Glutamatergic neuron (in vitro differentiated cells): ENCODE data around the gene TM2D1. TPM values are rescaled to one million over a fixed set of nuclear protein-coding genes. Genes with fewer than 3 reads are reported as not detected.

Source experiments
- DNase-seq: peaks from one replicate; pipeline ENCODE4 v3.0.0; 2022
- H3K27ac Mint-ChIP-seq: one replicate; pipeline ENCODE4 v1.8.0; 2020; ENCODE audit warnings: mild to moderate bottlenecking, mixed read lengths, inconsistent platforms; ENCODE audit not compliant: unreplicated experiment
- H3K27me3 Mint-ChIP-seq: one replicate; pipeline ENCODE4 v1.8.0; 2020; ENCODE audit warnings: mild to moderate bottlenecking, moderate library complexity, mixed read lengths, inconsistent platforms; ENCODE audit not compliant: unreplicated experiment
- H3K36me3 Mint-ChIP-seq: one replicate; pipeline ENCODE4 v1.8.0; 2020; ENCODE audit warnings: mild to moderate bottlenecking, mixed read lengths, inconsistent platforms; ENCODE audit not compliant: unreplicated experiment
- H3K4me1 Mint-ChIP-seq: one replicate; pipeline ENCODE4 v1.8.0; 2020; ENCODE audit warnings: mild to moderate bottlenecking, low read depth, mixed read lengths, inconsistent platforms; ENCODE audit not compliant: unreplicated experiment
- H3K4me3 Mint-ChIP-seq: one replicate; pipeline ENCODE4 v1.8.0; 2020; ENCODE audit warnings: mild to moderate bottlenecking, mixed read lengths, inconsistent platforms; ENCODE audit not compliant: unreplicated experiment
- H3K9me3 Mint-ChIP-seq: one replicate; pipeline ENCODE4 v1.8.0; 2020; ENCODE audit warnings: mild to moderate bottlenecking, moderate library complexity, mixed read lengths, inconsistent platforms; ENCODE audit not compliant: unreplicated experiment
- total RNA-seq: library from RNA; stranded (reverse); fragmentation: NEBNext Ultra II Directional; extraction: Animal tissue kit (Norgen Biotek cat#: 25700); gene quantifications from one replicate; pipeline ENCODE4 v1.2.1, GENCODE V29; 2021; ENCODE audit not compliant: unreplicated experiment
- TF ChIP-seq, protein P1 (sequence below): fragments of 200-600 bp; sonication (generic); IDR thresholded peaks from one replicate; pipeline ENCODE4 v1.5.0; 2021; ENCODE audit not compliant: partially characterized antibody, unreplicated experiment

Gene TM2D1
- total RNA-seq, 1 donor from 2014 or later, result 21.1 TPM

DNA sequence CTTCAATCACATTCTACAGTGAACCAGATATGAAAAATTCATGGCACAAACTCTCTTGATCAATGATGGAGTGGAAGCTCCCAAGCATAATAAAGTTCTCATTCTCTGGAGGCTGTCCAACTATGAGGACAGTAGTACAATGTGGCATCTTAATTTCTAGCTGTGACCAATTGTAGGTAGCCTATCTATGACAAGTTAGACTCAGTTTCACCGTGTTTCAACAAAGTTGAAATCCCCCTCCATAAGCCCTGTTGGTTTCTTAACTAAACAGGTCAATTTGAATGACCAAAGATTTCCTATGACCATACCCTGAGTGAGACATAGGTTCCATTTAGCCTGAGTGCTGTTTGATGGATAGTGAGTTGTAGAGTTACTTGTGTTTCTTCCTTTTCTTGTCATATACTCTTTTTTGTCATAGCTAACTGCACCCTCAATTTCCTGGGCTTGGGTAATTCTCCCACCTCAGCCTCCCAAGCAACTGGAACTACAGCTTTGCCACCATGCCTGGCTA is 29.1 kb upstream of the TM2D1 start:
- TF ChIP-seq, protein P1, sequence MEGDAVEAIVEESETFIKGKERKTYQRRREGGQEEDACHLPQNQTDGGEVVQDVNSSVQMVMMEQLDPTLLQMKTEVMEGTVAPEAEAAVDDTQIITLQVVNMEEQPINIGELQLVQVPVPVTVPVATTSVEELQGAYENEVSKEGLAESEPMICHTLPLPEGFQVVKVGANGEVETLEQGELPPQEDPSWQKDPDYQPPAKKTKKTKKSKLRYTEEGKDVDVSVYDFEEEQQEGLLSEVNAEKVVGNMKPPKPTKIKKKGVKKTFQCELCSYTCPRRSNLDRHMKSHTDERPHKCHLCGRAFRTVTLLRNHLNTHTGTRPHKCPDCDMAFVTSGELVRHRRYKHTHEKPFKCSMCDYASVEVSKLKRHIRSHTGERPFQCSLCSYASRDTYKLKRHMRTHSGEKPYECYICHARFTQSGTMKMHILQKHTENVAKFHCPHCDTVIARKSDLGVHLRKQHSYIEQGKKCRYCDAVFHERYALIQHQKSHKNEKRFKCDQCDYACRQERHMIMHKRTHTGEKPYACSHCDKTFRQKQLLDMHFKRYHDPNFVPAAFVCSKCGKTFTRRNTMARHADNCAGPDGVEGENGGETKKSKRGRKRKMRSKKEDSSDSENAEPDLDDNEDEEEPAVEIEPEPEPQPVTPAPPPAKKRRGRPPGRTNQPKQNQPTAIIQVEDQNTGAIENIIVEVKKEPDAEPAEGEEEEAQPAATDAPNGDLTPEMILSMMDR, result no peak
- Mint-ChIP-seq H3K4me3 (no peak overlapping the region), H3K9me3 (no peaks in the 10 kb centered on the region), H3K36me3 (no peaks in the 10 kb centered on the region), H3K4me1 (no peaks in the 10 kb centered on the region), H3K27ac (no peak overlapping the region), H3K27me3 (no peaks in the 10 kb centered on the region)
- no peak for DNase-seq

DNA sequence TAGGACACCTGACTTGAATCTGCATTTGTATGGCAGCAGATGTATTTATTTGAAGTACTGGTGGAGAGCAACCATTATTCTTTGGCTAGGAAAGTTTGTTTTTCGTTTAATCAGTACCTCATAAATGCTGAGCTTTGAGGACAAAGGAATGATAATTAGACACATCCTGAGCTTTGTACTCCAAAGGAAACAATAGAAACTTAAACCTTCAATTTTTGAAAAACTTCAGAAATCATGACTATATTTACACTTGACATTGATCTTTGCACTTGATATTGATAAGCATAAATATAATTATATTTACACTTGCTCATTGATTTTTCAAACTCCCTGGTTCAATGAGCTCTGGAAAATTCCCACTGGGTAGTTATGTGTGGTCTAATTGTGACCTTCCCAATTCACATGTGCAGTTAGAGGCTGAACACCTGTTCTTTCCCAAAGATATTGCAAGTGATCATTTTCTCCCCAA is 28.0 kb upstream of the TM2D1 start:
- TF ChIP-seq, protein P1, result no peak
- Mint-ChIP-seq H3K9me3 (no peaks in the 10 kb centered on the region), H3K4me1 (no peaks in the 10 kb centered on the region), H3K27ac (no peak overlapping the region), H3K36me3 (no peaks in the 10 kb centered on the region), H3K27me3 (no peaks in the 10 kb centered on the region), H3K4me3 (no peak overlapping the region)
- DNase-seq, result no peak

- TF ChIP-seq, protein P1, result no peak
- no peaks in the 10 kb centered on the region for H3K4me1 Mint-ChIP-seq
Measured at GRCh38 chr1:61749574-61749973, 24.6 kb upstream of the TM2D1 start.

GRCh38 chr1:61748566-61748965 is 23.6 kb upstream of the TM2D1 start:
- Mint-ChIP-seq H3K9me3 (peaks cover under 1% of the 10 kb centered on the region), H3K27me3 (no peaks in the 10 kb centered on the region), H3K36me3 (no peaks in the 10 kb centered on the region), H3K27ac (no peak overlapping the region), H3K4me1 (no peaks in the 10 kb centered on the region), H3K4me3 (no peak overlapping the region)
- TF ChIP-seq, protein P1, result no peak
- DNase-seq, result no peak

More at GRCh38 chr1:61749574-61749973, 24.6 kb upstream of the TM2D1 start:
- no peaks in the 10 kb centered on the region for H3K9me3 Mint-ChIP-seq
- H3K4me3 Mint-ChIP-seq, result no peak overlapping the region
- no peak overlapping the region for H3K27ac Mint-ChIP-seq
- H3K27me3 Mint-ChIP-seq, result no peaks in the 10 kb centered on the region
- H3K36me3 Mint-ChIP-seq, result no peaks in the 10 kb centered on the region
- no peak for DNase-seq

- peaks cover 1% of the 10 kb centered on the region for H3K27me3 Mint-ChIP-seq
- H3K9me3 Mint-ChIP-seq, result peaks cover 3% of the 10 kb centered on the region
- H3K4me1 Mint-ChIP-seq, result no peaks in the 10 kb centered on the region
- no peaks in the 10 kb centered on the region for H3K36me3 Mint-ChIP-seq
- no peak for DNase-seq
- TF ChIP-seq, protein P1, result no peak
- H3K4me3 Mint-ChIP-seq, result no peak overlapping the region
- H3K27ac Mint-ChIP-seq, result no peak overlapping the region
Measured at GRCh38 chr1:61746813-61747212, 21.9 kb upstream of the TM2D1 start.
